Astrocyte (in vitro differentiated cells and primary cell): ENCODE measurements around the gene LRBA. TPM values are rescaled to one million over a fixed set of nuclear protein-coding genes. Genes with fewer than 3 reads are reported as not detected.

Source experiments
- DNase-seq: peaks from one replicate; pipeline ENCODE4 v3.0.0-alpha.2; 2010; ENCODE audit warnings: low read depth
- FAIRE-seq: peaks from 2 replicates; lab custom pipeline; 2011; peaks lifted over from hg19 to GRCh38; lab: Jason Lieb, UNC
- H2AFZ ChIP-seq: 2 replicates; pipeline ENCODE4 v1.6.0; 2012; ENCODE audit warnings: low read depth, low read length, inconsistent platforms
- H3K27ac ChIP-seq: 2 replicates; pipeline ENCODE4 v1.5.1; 2011; ENCODE audit warnings: low read depth, low read length, inconsistent platforms
- H3K27me3 ChIP-seq: 2 replicates; pipeline ENCODE4 v1.6.0; 2011; ENCODE audit warnings: low read length, inconsistent platforms; ENCODE audit not compliant: insufficient read depth
- H3K36me3 ChIP-seq: 2 replicates; pipeline ENCODE4 v1.5.1; 2011; ENCODE audit warnings: low read length, inconsistent platforms; ENCODE audit not compliant: insufficient read depth
- H3K4me1 ChIP-seq: 2 replicates; pipeline ENCODE4 v1.5.1; 2011; ENCODE audit warnings: low read length, inconsistent platforms; ENCODE audit not compliant: insufficient read depth
- H3K4me2 ChIP-seq: 2 replicates; pipeline ENCODE4 v1.6.0; 2012; ENCODE audit warnings: low read length, inconsistent platforms
- H3K4me3 ChIP-seq: 2 replicates; pipeline ENCODE4 v1.5.1; 2011; ENCODE audit warnings: low read depth, mild to moderate bottlenecking, low read length, inconsistent platforms; ENCODE audit not compliant: insufficient read depth
- H3K79me2 ChIP-seq: 2 replicates; pipeline ENCODE4 v1.6.0; 2012; ENCODE audit warnings: mild to moderate bottlenecking, low read length, inconsistent platforms; ENCODE audit not compliant: insufficient read depth
- H3K9ac ChIP-seq: 2 replicates; pipeline ENCODE4 v1.6.0; 2012; ENCODE audit warnings: mild to moderate bottlenecking, low read length, inconsistent platforms
- H3K9me3 ChIP-seq: 2 replicates; pipeline ENCODE4 v1.5.1; 2012; ENCODE audit warnings: low read depth, mild to moderate bottlenecking, low read length, inconsistent platforms; ENCODE audit not compliant: insufficient read depth
- H4K20me1 ChIP-seq: 2 replicates; pipeline ENCODE4 v1.6.0; 2012; ENCODE audit warnings: low read length, inconsistent platforms; ENCODE audit not compliant: insufficient read depth
- H3K27ac Mint-ChIP-seq: one replicate; pipeline ENCODE4 v1.8.0; 2021; ENCODE audit warnings: mild to moderate bottlenecking, mixed read lengths; ENCODE audit not compliant: unreplicated experiment
- H3K27me3 Mint-ChIP-seq: one replicate; pipeline ENCODE4 v1.8.0; 2021; ENCODE audit warnings: low read depth, mixed read lengths; ENCODE audit not compliant: unreplicated experiment
- H3K36me3 Mint-ChIP-seq: one replicate; pipeline ENCODE4 v1.8.0; 2021; ENCODE audit warnings: low read depth, mixed read lengths; ENCODE audit not compliant: unreplicated experiment
- H3K4me1 Mint-ChIP-seq: one replicate; pipeline ENCODE4 v1.8.0; 2021; ENCODE audit warnings: low read depth, mixed read lengths; ENCODE audit not compliant: unreplicated experiment
- H3K4me3 Mint-ChIP-seq: one replicate; pipeline ENCODE4 v1.8.0; 2021; ENCODE audit warnings: mild to moderate bottlenecking, moderate library complexity, mixed read lengths; ENCODE audit not compliant: unreplicated experiment
- H3K9me3 Mint-ChIP-seq: one replicate; pipeline ENCODE4 v1.8.0; 2021; ENCODE audit warnings: mild to moderate bottlenecking, mixed read lengths; ENCODE audit not compliant: unreplicated experiment
- CTCF ChIP-seq: IDR thresholded peaks from 2 replicates; pipeline ENCODE4 v1.5.1; 2011; ENCODE audit warnings: low read depth, mild to moderate bottlenecking, inconsistent platforms, low read length, moderate library complexity; ENCODE audit not compliant: insufficient read depth
- EZH2 ChIP-seq: IDR thresholded peaks from 2 replicates; pipeline ENCODE4 v1.6.1; 2012; ENCODE audit warnings: mild to moderate bottlenecking, low read length, inconsistent platforms; ENCODE audit not compliant: insufficient read depth
- total RNA-seq: library from RNA; stranded (reverse); gene quantifications from 2 replicates; pipeline ENCODE4 v1.2.1, GENCODE V29; 2021

LRBA gene
- total RNA-seq, 1 donor from 2014 or later = 25.3 TPM

- TF ChIP-seq CTCF (no peak), EZH2 (no peak)
- Histone ChIP-seq H4K20me1 (no peaks in the 10 kb centered on the region), H3K4me3 (no peak overlapping the region), H3K4me1 (peaks cover 4% of the 10 kb centered on the region), H3K36me3 (no peaks in the 10 kb centered on the region), H3K4me2 (peak overlapping the region; percentile 12), H3K9me3 (no peaks in the 10 kb centered on the region), H3K27me3 (no peaks in the 10 kb centered on the region), H3K9ac (no peak overlapping the region), H3K27ac (no peak overlapping the region), H2AFZ (no peak overlapping the region), H3K79me2 (no peaks in the 10 kb centered on the region)
- Mint-ChIP-seq H3K36me3 (no peaks in the 10 kb centered on the region), H3K27me3 (no peaks in the 10 kb centered on the region), H3K4me3 (no peak overlapping the region), H3K9me3 (no peaks in the 10 kb centered on the region), H3K4me1 (peaks cover 9% of the 10 kb centered on the region), H3K27ac (no peak overlapping the region)
- DNase-seq (peak; percentile 77), FAIRE-seq (peak; percentile 93)
Measured at GRCh38 chr4:150348079-150348478, 667.0 kb downstream of the LRBA start.

DNA sequence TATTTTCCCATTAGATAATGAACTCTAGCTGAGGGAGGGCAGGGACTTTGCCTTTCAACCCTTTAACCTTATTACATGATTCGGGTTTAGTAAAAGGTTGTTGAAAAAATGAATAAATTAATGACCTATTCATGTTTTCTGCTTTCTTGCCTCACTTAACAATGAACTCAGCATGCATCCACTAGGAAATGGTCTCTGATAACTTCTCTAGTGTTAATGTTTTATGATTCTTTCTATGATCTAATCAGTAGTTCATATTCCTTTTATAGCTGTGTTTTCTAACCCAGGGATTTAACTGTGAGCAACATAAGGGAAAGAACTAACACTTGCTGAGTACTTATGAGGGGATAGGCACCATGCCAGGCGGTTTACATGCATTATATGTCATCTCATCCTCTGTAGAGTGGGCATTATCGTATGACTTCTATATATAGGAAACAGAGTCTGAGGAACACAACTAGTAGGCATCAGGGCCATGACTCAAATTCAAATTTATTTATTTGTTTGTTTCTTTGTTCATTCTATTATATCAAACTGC lies 669.8 kb downstream of the LRBA start:
- Mint-ChIP-seq H3K4me3 (no peak overlapping the region), H3K9me3 (no peaks in the 10 kb centered on the region), H3K27me3 (no peaks in the 10 kb centered on the region), H3K4me1 (peaks cover 9% of the 10 kb centered on the region), H3K27ac (no peak overlapping the region), H3K36me3 (no peaks in the 10 kb centered on the region)
- no peaks in the 10 kb centered on the region for H3K36me3 ChIP-seq
- H3K4me1 ChIP-seq = peaks cover 4% of the 10 kb centered on the region
- no peaks in the 10 kb centered on the region for H3K79me2 ChIP-seq
- no peak overlapping the region for H3K4me3 ChIP-seq
- H2AFZ ChIP-seq = no peak overlapping the region
- H3K27me3 ChIP-seq = no peaks in the 10 kb centered on the region
- no peak overlapping the region for H3K4me2 ChIP-seq
- no peak for FAIRE-seq
- DNase-seq = no peak
- H3K9me3 ChIP-seq = no peaks in the 10 kb centered on the region
- H3K27ac ChIP-seq = no peak overlapping the region
- TF ChIP-seq EZH2 (no peak), CTCF (no peak)
- H3K9ac ChIP-seq = no peak overlapping the region
- H4K20me1 ChIP-seq = no peaks in the 10 kb centered on the region

- H3K4me1 Mint-ChIP-seq = peaks cover 9% of the 10 kb centered on the region
- no peak overlapping the region for H2AFZ ChIP-seq
- no peak overlapping the region for H3K4me3 Mint-ChIP-seq
- no peak overlapping the region for H3K4me2 ChIP-seq
- H3K9me3 Mint-ChIP-seq = no peaks in the 10 kb centered on the region
- no peaks in the 10 kb centered on the region for H3K36me3 Mint-ChIP-seq
- H3K27ac Mint-ChIP-seq = no peak overlapping the region
- H3K27me3 Mint-ChIP-seq = no peaks in the 10 kb centered on the region
- TF ChIP-seq CTCF (no peak), EZH2 (no peak)
- H3K27ac ChIP-seq = no peak overlapping the region
- H3K9me3 ChIP-seq = no peaks in the 10 kb centered on the region
- FAIRE-seq = no peak
- DNase-seq = no peak
- no peaks in the 10 kb centered on the region for H3K36me3 ChIP-seq
- H3K79me2 ChIP-seq = no peaks in the 10 kb centered on the region
- peaks cover 4% of the 10 kb centered on the region for H3K4me1 ChIP-seq
- H3K9ac ChIP-seq = no peak overlapping the region
- no peaks in the 10 kb centered on the region for H3K27me3 ChIP-seq
- H3K4me3 ChIP-seq = no peak overlapping the region
- no peaks in the 10 kb centered on the region for H4K20me1 ChIP-seq
Measured at GRCh38 chr4:150343796-150344195, 671.3 kb downstream of the LRBA start.
